Skeletal muscle cell (primary cell): ENCODE measurements around the gene CHRM2.

ENCODE experiments used
- DNase-seq: peaks from one replicate; pipeline ENCODE4 v3.0.0-alpha.2; 2010; ENCODE audit warnings: low read depth
- H3K4me3 ChIP-seq: 2 replicates; pipeline ENCODE4 v1.5.1; 2011; ENCODE audit warnings: low read depth, mild to moderate bottlenecking, control low read depth, low read length, moderate library complexity

CHRM2 gene

DNA sequence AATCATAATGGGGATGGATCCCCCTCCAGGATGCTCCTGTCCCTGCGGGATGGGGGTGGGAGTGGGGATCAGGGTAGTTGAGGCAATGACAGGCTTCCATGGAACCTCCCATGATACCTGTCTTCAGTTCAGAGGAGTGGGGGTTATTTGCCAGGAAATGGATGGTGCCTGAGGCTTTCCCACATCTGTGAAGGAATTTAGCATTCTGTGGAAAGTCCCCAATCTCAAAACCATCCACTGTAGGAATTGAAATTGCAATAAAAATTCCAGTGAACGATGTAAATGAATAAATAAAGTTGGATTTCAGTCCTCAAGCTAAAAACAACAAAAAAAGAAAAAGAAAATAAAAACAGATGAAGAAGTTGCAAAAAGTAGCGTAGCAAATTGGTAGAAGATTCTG, 81.9 kb downstream of the CHRM2 start:
- H3K4me3 ChIP-seq: no peak overlapping the region
- DNase-seq: no peak

DNA sequence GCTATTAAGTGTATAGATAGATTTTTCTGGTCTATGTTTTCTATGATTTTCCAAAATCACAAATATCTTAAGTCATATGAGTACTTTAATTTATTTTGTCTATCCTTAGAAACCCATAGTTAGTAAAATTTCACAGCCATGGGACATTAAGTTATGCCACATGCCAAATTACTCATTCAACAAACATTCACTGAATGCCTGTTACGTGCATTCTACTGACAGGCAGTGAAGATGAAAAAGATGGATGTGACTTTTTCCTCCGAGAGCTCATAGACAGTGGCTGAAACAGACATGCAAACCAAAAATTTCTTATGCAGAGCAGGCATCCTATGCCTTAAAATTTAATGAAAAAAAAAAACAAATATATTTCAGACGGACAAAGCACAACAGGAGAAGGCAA, 84.9 kb downstream of the CHRM2 start:
- no peak overlapping the region for H3K4me3 ChIP-seq
- peak; percentile 40 for DNase-seq

DNA sequence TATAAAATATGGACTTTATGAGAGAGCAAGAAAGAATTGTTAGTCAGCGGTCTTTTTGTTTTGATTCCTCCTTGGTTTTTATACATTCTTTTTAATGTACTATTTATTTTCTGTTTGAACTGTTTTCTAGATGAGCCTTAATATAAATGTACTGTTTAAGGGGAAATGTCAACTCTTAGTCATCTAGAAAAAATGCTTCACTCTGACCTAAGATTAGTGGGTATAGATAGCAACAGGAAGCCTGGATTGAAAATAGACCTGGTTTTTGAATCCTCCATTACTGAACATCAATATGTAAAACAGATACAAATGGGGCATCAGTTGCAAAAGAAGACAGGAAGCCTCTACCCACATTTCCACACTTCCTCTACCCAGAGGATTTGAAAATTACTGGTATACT, 87.8 kb downstream of the CHRM2 start:
- H3K4me3 ChIP-seq: no peak overlapping the region
- DNase-seq: peak; percentile 36

DNA sequence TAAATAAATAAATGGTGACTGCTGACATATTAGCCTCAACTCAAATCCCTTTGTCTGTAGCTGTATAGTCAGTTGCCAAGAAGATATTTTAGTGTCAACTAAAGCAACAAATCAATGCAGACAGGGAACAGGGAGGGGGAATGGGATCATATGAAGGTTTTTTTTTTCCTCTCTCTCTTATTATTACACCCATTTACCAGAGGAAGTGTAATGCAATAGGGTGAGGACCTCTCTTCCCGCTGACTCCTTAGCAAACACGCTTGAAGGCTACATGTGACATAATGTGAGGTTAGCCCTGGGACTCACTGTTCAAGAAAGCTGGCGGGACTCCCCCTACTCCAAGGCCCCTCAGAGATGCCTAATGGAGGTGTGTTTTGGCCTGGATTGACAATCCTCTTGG, 88.2 kb downstream of the CHRM2 start:
- H3K4me3 ChIP-seq: no peak overlapping the region
- peak; percentile 35 for DNase-seq

DNA sequence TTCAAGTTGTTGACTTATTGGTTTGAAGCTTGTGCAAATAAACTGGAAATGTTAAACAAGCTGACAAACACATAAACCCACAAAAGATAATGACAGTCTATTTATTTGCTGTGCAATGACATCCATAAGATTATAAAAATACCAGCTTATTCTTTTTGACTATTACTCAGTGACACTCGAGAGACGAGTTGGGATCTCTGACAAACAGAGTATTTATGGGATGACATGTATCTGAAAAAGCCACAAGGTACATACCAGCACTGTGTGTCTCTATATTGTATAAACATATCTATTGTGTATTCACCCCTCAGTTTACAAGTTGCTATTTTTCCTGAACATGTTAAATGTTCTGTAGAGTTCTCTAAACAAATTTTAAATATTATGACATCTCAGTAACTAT, 88.9 kb downstream of the CHRM2 start:
- no peak for DNase-seq
- no peak overlapping the region for H3K4me3 ChIP-seq

DNA sequence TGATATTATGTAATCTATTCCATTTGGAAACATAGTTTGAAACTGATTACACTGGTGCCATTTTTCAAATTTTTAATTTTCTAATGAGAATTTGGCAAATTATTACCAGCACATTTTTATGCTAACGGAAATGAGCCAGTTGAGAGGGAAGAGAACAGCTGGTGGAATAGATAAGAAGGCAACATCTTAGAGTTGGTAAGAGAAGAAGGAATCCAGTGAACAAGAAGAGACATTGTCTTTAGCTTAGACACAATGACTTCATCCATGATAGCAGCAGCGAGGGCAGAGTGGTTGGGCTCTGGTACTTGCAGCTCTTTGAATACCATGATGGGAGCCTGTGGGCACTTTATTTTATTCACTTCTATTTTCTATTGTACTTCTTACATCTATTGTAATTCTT, 89.6 kb downstream of the CHRM2 start:
- H3K4me3 ChIP-seq: no peak overlapping the region
- DNase-seq: no peak

DNA sequence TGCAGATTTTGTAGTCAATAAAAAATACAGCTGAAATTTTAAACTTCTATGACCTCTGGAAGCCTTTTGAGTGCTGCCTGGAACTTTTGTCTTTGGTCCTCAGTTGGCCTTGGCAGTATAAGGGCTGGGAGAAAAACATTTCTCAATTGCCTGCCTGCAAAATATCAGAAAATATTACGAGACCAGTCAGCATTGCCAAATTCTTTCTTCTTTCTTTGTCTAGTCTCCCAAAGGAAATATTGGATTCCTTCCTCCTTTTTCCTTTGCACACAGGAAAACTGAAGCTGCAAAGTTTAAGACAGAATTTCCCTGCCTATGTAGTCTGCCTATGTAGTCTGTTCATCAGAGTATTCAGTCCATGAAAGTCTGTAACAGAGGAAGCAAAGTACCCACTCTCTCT, 95.9 kb downstream of the CHRM2 start:
- H3K4me3 ChIP-seq: no peak overlapping the region
- no peak for DNase-seq

DNA sequence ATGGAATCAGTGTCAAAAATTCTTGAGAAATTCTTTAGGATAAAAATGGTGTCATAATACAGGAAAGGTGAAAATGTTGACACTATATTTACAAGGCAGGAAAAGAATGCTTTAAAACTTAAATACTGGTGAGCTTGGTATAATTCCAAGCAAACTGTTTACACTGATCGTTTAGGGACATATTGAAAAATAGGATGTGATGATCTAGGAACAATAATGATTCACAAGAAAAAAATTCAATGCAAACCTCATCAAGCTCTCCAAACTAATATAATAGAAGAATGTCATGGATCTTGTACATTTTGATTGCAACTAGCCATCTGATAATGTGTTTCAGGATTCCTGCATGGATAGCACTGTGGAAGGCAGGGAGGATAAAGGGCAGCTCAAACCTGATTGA, 98.4 kb downstream of the CHRM2 start:
- DNase-seq: no peak
- H3K4me3 ChIP-seq: no peak overlapping the region

DNA sequence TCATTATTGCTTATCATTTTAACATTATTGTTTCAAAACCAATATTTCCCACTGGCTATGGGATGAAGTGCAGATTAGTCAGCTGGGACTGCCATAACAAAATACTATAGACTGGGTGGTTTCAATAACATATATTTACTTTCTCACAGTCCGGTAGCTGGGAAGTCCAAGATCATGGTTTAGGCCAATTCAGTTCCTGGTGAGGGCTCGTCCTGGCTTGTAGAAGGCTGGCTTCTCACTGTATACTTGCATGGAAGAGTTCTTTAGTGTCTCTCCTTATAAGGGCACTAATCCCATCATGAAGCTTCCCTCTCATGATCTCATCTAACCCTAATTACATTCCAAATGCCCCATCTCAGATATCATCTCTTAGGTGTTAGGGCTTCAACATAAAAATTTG, 101.3 kb downstream of the CHRM2 start:
- H3K4me3 ChIP-seq: no peak overlapping the region
- DNase-seq: no peak

DNA sequence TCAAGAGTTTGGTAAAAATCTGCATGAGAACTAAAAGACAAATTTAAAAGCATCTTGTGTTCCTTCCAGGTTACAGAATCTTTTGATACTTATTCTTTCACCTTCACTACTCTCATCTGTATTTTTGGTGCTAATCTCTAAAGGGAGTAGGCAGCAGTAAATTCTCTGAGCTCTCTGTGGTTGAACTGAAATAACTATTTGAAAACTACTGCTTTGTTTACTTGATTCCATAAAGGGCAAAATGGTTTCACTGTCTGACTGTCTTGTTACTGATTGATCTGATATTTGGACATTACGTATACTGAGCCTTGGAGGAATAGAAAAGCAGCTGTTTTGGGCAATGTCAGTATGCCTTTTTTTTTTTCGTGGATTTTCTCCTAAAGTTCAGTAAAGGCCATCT, 103.3 kb downstream of the CHRM2 start:
- DNase-seq: no peak
- no peak overlapping the region for H3K4me3 ChIP-seq

DNA sequence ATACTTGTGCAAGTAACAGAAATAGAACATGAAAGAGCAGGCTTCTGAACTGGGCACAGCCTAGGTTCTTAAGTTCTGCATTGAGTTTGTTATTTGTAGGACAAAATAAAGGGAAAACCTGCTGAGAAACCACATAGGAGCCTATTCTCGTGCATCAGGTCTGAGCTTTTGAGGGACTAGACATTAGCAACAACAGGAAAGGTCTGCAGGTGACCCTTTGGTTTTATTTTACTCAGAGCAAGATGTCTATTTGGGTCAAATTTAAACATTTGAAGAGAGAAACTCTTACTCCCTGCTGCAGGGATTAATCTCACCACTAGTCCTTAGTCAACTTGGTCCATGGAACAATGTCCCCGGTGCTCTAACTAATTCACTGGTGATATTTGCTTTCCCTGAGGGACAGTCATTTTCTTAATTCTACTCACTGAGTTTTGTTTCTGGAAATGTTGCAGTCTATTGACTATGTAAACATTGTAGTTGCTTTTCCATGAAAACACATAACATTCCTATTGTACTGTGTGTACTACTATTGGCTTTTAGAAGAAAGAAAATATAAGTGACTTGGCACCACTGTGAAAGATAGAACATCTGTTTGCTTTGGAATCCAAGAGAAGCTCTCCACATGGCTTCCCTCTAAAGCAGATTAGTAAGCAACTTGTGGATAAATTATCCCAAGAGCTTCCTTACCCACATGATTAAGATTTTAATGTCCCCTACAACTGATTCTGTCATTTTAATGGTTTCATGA, 108.2 kb downstream of the CHRM2 start:
- DNase-seq: no peak
- no peak overlapping the region for H3K4me3 ChIP-seq

DNA sequence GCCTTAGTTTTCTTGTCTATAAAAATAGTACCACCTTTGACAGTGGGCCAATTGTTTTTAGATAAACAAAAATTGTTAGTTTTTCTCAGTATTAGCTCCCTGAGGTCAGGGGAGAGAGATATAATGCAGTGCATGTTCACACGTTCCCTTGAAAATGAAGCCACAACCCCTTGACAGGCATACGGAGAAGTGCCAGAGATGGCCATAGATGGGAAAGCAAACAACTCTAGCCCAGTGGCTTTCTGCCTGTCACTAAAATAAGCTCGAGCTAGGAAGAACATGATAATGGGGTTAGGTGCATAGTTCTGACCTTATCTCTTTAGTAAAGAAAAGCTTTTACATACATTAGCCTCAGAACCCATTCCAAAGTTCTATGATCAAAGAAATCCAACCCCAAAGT, 124.9 kb downstream of the CHRM2 start:
- no peak for DNase-seq

DNA sequence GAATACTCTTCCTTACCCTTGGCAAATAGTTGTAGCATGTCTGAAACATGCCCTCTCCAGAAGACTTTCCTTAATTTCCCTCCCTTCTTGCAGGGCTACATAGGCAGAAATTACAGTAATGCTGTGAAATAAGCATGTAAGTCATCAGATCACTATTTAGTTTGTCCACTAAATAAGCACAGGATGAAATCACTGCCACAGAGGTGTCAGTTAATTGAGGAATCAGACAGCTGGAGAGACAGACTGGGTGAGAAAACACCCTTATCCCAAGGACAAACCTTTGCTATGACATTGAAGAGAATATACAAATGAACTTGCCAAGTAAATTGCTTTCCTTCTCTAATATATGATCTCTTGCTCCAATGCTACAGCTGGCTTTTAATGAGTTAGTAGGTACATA, 129.3 kb downstream of the CHRM2 start:
- DNase-seq: no peak
- H3K4me3 ChIP-seq: no peak overlapping the region

More for the DNA sequence above, 124.9 kb downstream of the CHRM2 start:
- H3K4me3 ChIP-seq: no peak overlapping the region

DNA sequence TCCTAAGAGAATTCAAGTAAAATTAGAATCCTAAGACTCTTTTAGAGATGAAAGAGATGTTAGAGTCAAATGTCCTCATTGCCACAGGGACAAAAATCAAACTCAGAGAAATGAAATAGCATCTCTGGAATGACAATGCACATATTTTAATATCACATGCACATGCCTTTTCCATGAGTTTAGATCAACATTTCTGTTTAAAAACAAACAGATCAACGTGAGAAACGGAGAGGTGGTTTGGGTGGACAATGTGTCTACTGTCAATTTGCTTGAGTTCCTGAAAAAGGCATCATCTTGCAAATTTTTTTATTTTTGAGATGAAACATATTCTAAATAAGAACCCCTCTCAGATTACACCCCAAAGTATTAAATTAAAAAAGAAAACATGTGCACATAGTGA, 130.0 kb downstream of the CHRM2 start:
- no peak overlapping the region for H3K4me3 ChIP-seq
- DNase-seq: no peak

DNA sequence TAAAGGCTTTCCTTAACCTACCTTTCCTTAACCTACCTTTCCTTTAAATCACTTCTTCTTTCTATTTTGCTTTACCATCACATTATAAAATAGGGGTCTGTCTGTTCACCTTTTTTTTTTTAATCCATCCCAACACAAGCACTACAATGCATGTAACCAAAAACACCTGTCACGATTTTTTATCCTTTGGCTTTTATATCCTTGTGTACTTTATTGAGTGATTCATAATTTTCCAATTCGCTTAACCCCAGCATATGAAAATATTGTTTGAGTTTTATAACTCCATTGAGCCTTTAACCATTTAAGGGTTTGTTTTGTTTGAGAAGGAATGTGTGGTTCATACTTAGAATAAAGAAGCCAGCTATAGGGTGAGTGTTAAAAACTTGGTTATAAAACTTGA, 132.2 kb downstream of the CHRM2 start:
- no peak for DNase-seq
- H3K4me3 ChIP-seq: no peak overlapping the region

DNA sequence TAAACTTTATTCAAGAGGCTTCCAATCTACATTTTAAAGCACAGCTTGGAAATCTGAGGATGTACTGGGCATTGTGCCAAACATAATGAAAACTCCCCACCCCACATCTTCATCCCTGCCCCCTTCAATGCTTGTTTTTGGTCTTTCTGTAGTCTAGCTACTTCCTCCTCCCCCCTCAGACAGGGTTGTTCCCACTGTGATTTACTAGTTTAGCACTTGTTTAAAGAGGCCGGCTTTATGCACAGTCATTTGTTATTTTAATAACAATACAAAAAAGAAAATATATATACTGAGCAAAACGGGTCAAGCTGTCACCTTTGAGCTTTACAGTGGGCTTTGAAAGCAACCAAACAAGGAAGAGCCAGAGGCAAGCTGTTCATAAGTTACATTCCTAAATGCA, 132.6 kb downstream of the CHRM2 start:
- H3K4me3 ChIP-seq: no peak overlapping the region
- DNase-seq: no peak

DNA sequence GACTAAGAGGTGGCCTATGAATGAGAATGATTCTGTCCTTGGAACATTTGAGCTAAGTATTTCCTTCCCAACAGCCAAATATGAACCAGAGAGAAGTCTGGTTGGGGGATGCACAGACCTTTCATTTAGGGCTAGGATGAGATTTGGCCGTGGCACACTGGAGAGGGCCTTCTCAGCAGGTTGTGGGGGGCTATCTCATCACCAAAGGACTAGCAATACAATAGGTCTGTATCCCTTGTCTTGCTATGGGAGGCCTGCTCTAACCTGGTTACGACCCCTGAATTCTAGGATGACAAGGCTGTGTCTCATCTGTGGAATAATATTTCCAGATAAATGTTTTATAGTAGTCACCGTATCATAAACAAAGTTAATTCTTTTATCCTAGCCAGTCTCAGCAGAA, 133.0 kb downstream of the CHRM2 start:
- no peak for DNase-seq
- H3K4me3 ChIP-seq: no peak overlapping the region

DNA sequence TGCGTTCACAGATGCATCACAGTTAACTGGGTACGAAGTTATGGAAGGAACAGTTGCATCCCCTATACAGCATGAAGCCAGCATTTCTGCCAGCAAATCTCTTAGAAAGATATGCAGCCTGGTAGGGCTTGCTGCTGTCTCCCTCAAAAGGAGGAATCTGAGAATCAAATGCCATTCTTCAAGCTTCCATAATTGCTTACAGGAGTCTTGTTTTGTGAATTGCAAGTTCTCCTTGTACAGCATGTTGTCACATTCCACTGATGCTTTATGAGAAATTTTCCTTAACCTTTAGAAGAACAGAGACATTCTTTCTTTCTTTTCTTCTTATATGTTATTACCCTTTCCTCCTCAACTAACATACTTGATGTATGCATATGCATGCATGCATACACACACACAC, 134.6 kb downstream of the CHRM2 start:
- no peak for DNase-seq
- H3K4me3 ChIP-seq: no peak overlapping the region

DNA sequence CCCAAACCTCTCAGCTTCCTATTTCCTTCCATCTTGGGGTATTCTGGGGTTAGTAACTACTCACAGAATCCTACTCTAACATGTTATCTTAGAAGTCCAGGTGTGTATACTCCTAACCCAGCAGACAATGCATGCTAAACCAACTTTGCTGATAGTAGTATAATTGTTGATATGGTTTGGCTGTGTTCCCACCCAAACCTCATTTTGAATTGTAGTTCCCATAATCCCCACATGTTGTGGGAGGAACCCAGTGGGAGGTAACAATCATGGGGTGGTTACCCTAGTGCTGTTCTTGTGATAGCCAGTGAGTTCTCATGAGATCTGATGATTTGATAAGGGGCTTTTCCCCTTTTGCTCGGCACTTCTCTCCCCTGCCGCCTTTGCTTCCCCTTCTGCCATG, 135.1 kb downstream of the CHRM2 start:
- H3K4me3 ChIP-seq: no peak overlapping the region
- no peak for DNase-seq

DNA sequence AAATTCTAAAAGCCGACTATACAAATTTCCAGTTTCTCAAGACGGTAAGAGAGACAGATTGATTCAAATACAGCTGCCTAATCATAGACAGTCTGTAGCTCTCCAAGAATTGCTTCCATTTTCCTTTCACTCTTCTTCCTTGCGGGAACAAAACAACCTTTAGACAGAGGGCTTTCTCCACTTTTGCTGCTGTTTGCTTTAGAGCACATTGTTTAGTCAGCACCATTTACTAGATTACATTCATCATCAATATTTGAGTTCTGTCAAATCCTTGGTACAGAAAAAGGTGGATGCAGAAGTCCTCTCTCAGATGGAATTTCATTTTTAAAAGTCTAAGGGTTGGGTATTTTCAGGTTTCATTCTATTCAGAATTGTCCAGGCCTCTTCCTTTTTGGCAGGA, 137.4 kb downstream of the CHRM2 start:
- no peak overlapping the region for H3K4me3 ChIP-seq
- DNase-seq: no peak

DNA sequence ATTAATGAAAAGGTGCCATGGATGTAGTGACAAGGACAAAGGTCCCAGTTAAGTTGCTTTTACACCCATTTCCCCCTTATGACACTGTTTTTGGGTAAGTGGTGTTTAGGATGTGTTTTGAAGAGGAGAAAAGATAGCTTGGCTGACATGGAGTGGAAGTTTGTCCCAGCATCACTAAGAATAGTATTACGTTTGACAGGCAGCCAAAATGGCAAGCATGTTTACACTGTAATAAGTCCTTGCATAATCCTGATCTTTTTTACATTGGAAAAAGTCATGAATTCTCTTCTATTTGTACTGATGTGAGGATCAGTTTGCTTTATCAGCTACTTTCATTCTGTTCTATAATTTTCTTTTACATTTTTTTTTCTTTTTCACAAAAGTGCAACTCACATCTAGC, 137.8 kb downstream of the CHRM2 start:
- peak; percentile 41 for DNase-seq
- H3K4me3 ChIP-seq: no peak overlapping the region
